Measurements from ENCODE around the gene EPHA10.

DNA sequence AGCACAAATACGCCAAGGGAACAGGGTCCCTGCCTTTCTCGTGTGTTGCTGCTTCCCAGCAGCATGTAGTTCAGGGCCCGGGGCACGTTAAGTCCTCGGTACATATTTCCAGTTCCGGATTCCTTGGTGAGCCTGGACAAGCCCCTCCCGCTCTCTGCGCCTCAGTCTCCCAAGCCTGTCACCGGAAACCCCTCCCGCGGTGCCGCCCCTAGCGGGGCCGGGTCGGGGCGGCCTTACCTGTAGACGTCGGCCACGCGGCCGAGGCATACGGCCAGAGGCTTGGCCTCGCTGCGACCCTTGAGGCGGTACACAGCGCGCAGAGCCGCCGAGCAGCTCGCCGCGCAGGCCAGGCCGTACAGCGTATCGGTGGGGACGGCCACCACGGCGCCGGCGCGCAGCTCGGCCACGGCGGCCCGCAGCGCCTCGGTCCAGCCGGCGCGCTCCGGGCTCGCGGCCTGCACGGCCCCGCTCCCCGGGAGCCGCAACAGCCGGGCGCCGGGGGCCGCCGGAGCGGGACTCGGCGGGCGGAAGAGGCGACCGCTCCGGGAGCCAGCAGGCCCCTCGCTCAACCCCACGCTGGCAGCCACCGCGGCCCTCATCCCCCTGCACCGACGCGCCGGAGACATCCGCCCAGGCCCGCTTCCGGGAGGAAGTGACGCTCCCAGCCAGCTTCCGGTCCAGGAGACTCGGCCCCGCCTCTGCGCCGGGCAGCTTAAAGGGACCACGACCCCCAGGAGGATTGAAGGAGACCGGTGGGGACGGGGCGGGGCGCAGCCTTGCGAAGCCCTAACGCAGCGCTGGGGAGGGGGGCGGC lies 42.8 kb upstream of the EPHA10 start, which contains the start of the genes C1orf122 and YRDC:
- TF ChIP-seq, protein P1, sequence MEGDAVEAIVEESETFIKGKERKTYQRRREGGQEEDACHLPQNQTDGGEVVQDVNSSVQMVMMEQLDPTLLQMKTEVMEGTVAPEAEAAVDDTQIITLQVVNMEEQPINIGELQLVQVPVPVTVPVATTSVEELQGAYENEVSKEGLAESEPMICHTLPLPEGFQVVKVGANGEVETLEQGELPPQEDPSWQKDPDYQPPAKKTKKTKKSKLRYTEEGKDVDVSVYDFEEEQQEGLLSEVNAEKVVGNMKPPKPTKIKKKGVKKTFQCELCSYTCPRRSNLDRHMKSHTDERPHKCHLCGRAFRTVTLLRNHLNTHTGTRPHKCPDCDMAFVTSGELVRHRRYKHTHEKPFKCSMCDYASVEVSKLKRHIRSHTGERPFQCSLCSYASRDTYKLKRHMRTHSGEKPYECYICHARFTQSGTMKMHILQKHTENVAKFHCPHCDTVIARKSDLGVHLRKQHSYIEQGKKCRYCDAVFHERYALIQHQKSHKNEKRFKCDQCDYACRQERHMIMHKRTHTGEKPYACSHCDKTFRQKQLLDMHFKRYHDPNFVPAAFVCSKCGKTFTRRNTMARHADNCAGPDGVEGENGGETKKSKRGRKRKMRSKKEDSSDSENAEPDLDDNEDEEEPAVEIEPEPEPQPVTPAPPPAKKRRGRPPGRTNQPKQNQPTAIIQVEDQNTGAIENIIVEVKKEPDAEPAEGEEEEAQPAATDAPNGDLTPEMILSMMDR (conservative IDR thresholded peaks at IDR 0.05; ENCODE audit: low read length): no peak
- TF ChIP-seq EZH2phosphoT487 (IDR thresholded peaks at IDR 0.05; ENCODE audit: borderline replicate concordance): no peak
